ENCODE data around the gene MAN1A2.

MAN1A2 gene

GRCh38 chr1:117561551-117561950, 194.3 kb downstream of the MAN1A2 start:
- H3K27ac ChIP-seq: peak overlapping the region; percentile 66
- TF ChIP-seq CTCF (conservative IDR thresholded peaks at IDR 0.05): no peak

- peak overlapping the region; percentile 66 for H3K27ac ChIP-seq
- no peak for TF ChIP-seq CTCF (conservative IDR thresholded peaks at IDR 0.05)
Measured at GRCh38 chr1:117562581-117563491, 195.6 kb downstream of the MAN1A2 start.

GRCh38 chr1:117563492-117563875, 196.2 kb downstream of the MAN1A2 start:
- peak overlapping the region; percentile 66 for H3K27ac ChIP-seq

GRCh38 chr1:117564227-117565075, 197.2 kb downstream of the MAN1A2 start:
- TF ChIP-seq CTCF (conservative IDR thresholded peaks at IDR 0.05): no peak
- H3K27ac ChIP-seq: peak overlapping the region; percentile 66; the same call in 1 of the 2 replicates

More at GRCh38 chr1:117563492-117563875, 196.2 kb downstream of the MAN1A2 start:
- no peak for TF ChIP-seq CTCF (conservative IDR thresholded peaks at IDR 0.05)

- TF ChIP-seq CTCF (conservative IDR thresholded peaks at IDR 0.05): no peak
- H3K27ac ChIP-seq: no peak overlapping the region
Measured at GRCh38 chr1:117565076-117565556, 197.9 kb downstream of the MAN1A2 start.

- TF ChIP-seq CTCF (conservative IDR thresholded peaks at IDR 0.05): no peak
- H3K27ac ChIP-seq: no peak overlapping the region
Measured at GRCh38 chr1:117565745-117566455, 198.7 kb downstream of the MAN1A2 start.
